ENCODE results near the gene S1PR1.

DNA sequence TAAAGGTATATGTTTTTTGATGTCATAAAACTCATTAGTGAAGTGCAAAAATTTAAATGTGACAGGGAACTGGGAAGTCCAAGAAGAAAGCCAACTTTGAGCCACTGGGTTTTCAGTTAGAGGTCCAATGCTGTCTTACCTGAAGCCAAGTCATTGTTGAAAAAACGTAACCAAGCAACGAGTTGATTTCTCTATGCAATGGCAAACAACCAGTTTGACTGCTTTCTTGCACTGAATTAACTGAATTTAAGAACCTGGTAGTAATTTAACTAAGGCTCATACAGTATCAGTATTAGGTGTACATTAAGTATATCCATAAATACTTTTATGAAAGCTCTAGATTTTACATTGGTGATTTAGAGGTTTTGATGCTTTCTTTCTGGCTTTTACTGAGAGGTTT, 20.2 kb upstream of the S1PR1 start:
- TF ChIP-seq SP1 (IDR thresholded peaks at IDR 0.05) (no peak), HDGF (IDR thresholded peaks at IDR 0.05; ENCODE audit: borderline replicate concordance) (no peak), FOXM1 (IDR thresholded peaks at IDR 0.05; ENCODE audit: borderline replicate concordance) (no peak), FOXA1 (IDR thresholded peaks at IDR 0.05) (no peak), LEF1 (IDR thresholded peaks at IDR 0.05; ENCODE audit: borderline replicate concordance) (no peak), ARNT (IDR thresholded peaks at IDR 0.05) (no peak), SUZ12 (IDR thresholded peaks at IDR 0.05) (no peak)
- TF ChIP-seq, protein P1, sequence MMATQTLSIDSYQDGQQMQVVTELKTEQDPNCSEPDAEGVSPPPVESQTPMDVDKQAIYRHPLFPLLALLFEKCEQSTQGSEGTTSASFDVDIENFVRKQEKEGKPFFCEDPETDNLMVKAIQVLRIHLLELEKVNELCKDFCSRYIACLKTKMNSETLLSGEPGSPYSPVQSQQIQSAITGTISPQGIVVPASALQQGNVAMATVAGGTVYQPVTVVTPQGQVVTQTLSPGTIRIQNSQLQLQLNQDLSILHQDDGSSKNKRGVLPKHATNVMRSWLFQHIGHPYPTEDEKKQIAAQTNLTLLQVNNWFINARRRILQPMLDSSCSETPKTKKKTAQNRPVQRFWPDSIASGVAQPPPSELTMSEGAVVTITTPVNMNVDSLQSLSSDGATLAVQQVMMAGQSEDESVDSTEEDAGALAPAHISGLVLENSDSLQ (IDR thresholded peaks at IDR 0.05): no peak

Data from HEK293T (cell line).